B cell (primary cell): ENCODE data around the gene JMJD4. TPM values are rescaled to one million over a fixed set of nuclear protein-coding genes. Genes with fewer than 3 reads are reported as not detected.

Experiments
- ATAC-seq: fragments of 200-7000 bp; cut with Tn5 transposase; one replicate; pipeline ENCODE4 v1.10.0; 2021; ENCODE audit warnings: low read depth, mild to moderate bottlenecking, moderate number of reproducible peaks, moderate library complexity
- CTCF ChIA-PET: fragments of 350-600 bp; sonication (Branson Sonifier 250); formaldehyde crosslinking; loops from one replicate; lab custom pipeline; 2021; ENCODE audit warnings: antibody characterized with exemption, inconsistent platforms; lab: Charles Lee
- POLR2A ChIA-PET: fragments of 350-600 bp; sonication (Branson Sonifier 250); formaldehyde crosslinking; loops from one replicate; lab custom pipeline; 2021; ENCODE audit warnings: antibody characterized with exemption; lab: Charles Lee
- DNase-seq: peaks from one replicate; pipeline ENCODE4 v3.0.0; 2013
- H2AFZ ChIP-seq: 2 replicates; pipeline ENCODE4 v1.6.1; 2012; ENCODE audit warnings: mild to moderate bottlenecking, low read depth, low read length; ENCODE audit not compliant: insufficient read depth, poor library complexity, severe bottlenecking
- H3K27ac ChIP-seq, 2 donors: 1 replicate in 1 of 2; 2 replicates in 1 of 2; pipeline ENCODE4 v1.5.1; 2012 to 2013; ENCODE audit warnings: low read length in 2 of 2, mild to moderate bottlenecking in 2 of 2, moderate library complexity in 1 of 2
- H3K27me3 ChIP-seq, 4 experiments: fragments of 200-600 bp in 1 of 4; sonication (generic) in 1 of 4; replicated peaks in 1 of 4; 1 replicate in 2 of 4; 2 replicates in 2 of 4; pipeline versions ENCODE4 v1.6.1 to v1.7.0; 2013 to 2016; ENCODE audit warnings: low read length in 3 of 4, mild to moderate bottlenecking in 2 of 4, mixed read lengths in 1 of 4, moderate library complexity in 1 of 4; ENCODE audit not compliant: insufficient read depth in 4 of 4, control insufficient read depth in 3 of 4; ENCODE audit errors: control extremely low read depth in 1 of 4
- H3K36me3 ChIP-seq, 2 experiments: replicated peaks in 1 of 2; 1 replicate in 1 of 2; 2 replicates in 1 of 2; pipeline versions ENCODE4 v1.6.1 to v1.7.1; 2013; ENCODE audit warnings: low read length in 1 of 2; ENCODE audit not compliant: insufficient read depth in 2 of 2, control insufficient read depth in 1 of 2; ENCODE audit errors: control extremely low read depth in 1 of 2, extremely low read depth in 1 of 2
- H3K4me1 ChIP-seq, 2 donors: fragments of 200-600 bp in 1 of 2; sonication (generic) in 1 of 2; 1 replicate in 1 of 2; 2 replicates in 1 of 2; pipeline versions ENCODE4 v1.5.1 to v1.6.1; 2013 to 2017; ENCODE audit warnings: low read length in 2 of 2; ENCODE audit not compliant: control insufficient read depth in 2 of 2, insufficient read depth in 2 of 2
- H3K4me2 ChIP-seq: replicated peaks from 2 replicates; pipeline ENCODE3; 2012; ENCODE audit warnings: mild to moderate bottlenecking, low read depth, low read length; ENCODE audit not compliant: poor library complexity, severe bottlenecking
- H3K4me3 ChIP-seq, 5 experiments: fragments of 200-600 bp in 1 of 5; sonication (generic) in 1 of 5; 1 replicate in 3 of 5; 2 replicates in 2 of 5; pipeline versions ENCODE4 v1.5.1 to v1.7.0; 2011 to 2016; ENCODE audit warnings: low read length in 4 of 5, mild to moderate bottlenecking in 4 of 5, low read depth in 2 of 5, control low read depth in 1 of 5, moderate library complexity in 1 of 5; ENCODE audit not compliant: insufficient read depth in 1 of 5; ENCODE audit errors: control extremely low read depth in 1 of 5, extremely low read depth in 1 of 5
- H3K79me2 ChIP-seq: fragments of 200-600 bp; sonication (generic); one replicate; pipeline ENCODE4 v1.6.0; 2016; ENCODE audit warnings: low read length; ENCODE audit not compliant: control insufficient read depth, insufficient read depth
- H3K9ac ChIP-seq: fragments of 200-600 bp; sonication (generic); 2 replicates; pipeline ENCODE4 v1.6.1; 2017; ENCODE audit warnings: mild to moderate bottlenecking, low read length, moderate library complexity
- H3K9me3 ChIP-seq, 3 donors: one replicate each; pipeline versions ENCODE4 v1.6.1 to v1.7.1; 2013; ENCODE audit warnings: low read length in 2 of 3; ENCODE audit not compliant: control insufficient read depth in 2 of 3, insufficient read depth in 1 of 3; ENCODE audit errors: control extremely low read depth in 1 of 3
- H4K20me1 ChIP-seq: 2 replicates; pipeline ENCODE4 v1.6.0; 2012; ENCODE audit warnings: mild to moderate bottlenecking, low read length; ENCODE audit not compliant: insufficient read depth, control insufficient read depth, poor library complexity, severe bottlenecking
- H3K27ac Mint-ChIP-seq: one replicate; pipeline ENCODE4 v1.8.0; 2021; ENCODE audit warnings: mixed read lengths
- H3K27me3 Mint-ChIP-seq: one replicate; pipeline ENCODE4 v1.8.0; 2021; ENCODE audit warnings: mixed read lengths
- H3K4me1 Mint-ChIP-seq: one replicate; pipeline ENCODE4 v1.8.0; 2021; ENCODE audit warnings: mixed read lengths
- H3K4me3 Mint-ChIP-seq: one replicate; pipeline ENCODE4 v1.8.0; 2021; ENCODE audit warnings: mixed read lengths
- H3K9me3 Mint-ChIP-seq: one replicate; pipeline ENCODE4 v1.8.0; 2022; ENCODE audit warnings: mixed read lengths; ENCODE audit not compliant: insufficient read depth
- CTCF ChIP-seq: fragments of 200-600 bp; IDR thresholded peaks from one replicate; pipeline ENCODE4 v1.8.0; 2022; ENCODE audit warnings: antibody characterized with exemption, mild to moderate bottlenecking
- EZH2 ChIP-seq: IDR thresholded peaks from 2 replicates; pipeline ENCODE4 v1.6.1; 2012; ENCODE audit warnings: borderline replicate concordance, low read depth, mild to moderate bottlenecking, moderate library complexity, low read length; ENCODE audit not compliant: insufficient read depth, poor library complexity, severe bottlenecking
- WGBS: methylation state at CpG from one replicate; pipeline ENCODE4 v1.1.5; 2013; ENCODE audit warnings: missing lambda C conversion rate; ENCODE audit not compliant: insufficient coverage; 5-methylcytosine and 5-hydroxymethylcytosine counted together
- intact Hi-C: fragments of 100-400 bp; cut with micrococcal nuclease; formaldehyde crosslinking; loops from one replicate; pipeline ENCODE4 v1.10.0; 2022
- polyA plus RNA-seq: library from polyadenylated mRNA; depleted of rRNA; stranded (reverse); fragments of >200 nt; gene quantifications from 2 replicates; pipeline ENCODE4 v1.2.3, GENCODE V29; 2012
- total RNA-seq, 2 donors: library from RNA; stranded (reverse); fragments of 120-200 nt in 1 of 2; gene quantifications; 1 replicate in 1 of 2; 2 replicates in 1 of 2; pipeline versions ENCODE4 v1.2.3 to v1.2.4, GENCODE V29; 2013 to 2022

The JMJD4 gene
- total and polyA plus RNA-seq, 2 donors (not counting 1 experiment from before 2014, with no cell fraction given) = 29.9 to 30.6 TPM

GRCh38 chr1:227782226-227782625, 47.1 kb upstream of the JMJD4 start:
- CTCF ChIA-PET = no interaction called here
- no peaks in the 10 kb centered on the region for H3K9me3 Mint-ChIP-seq
- POLR2A ChIA-PET = no interaction called here

More at GRCh38 chr1:227782226-227782625, 47.1 kb upstream of the JMJD4 start:
- Mint-ChIP-seq H3K4me3 (no peak overlapping the region), H3K27ac (no peak overlapping the region), H3K27me3 (no peaks in the 10 kb centered on the region), H3K4me1 (peaks cover 16% of the 10 kb centered on the region)
- H3K36me3 ChIP-seq = peaks cover 0 to 17% of the 10 kb centered on the region in 2 experiments
- H4K20me1 ChIP-seq = no peaks in the 10 kb centered on the region
- no peak for TF ChIP-seq CTCF
- TF ChIP-seq EZH2 = no peak
- no peak overlapping the region for H3K4me2 ChIP-seq
- no peaks in the 10 kb centered on the region for H3K79me2 ChIP-seq
- intact Hi-C loops = loop anchor here (10.0 kb wide), 1 partner anchor 703 kb away; the partner anchor contains the start of gene RNF187
- no peaks in the 10 kb centered on the region for H3K27me3 ChIP-seq
- ATAC-seq (no peak), DNase-seq (no peak)
- no peak overlapping the region for H3K27ac ChIP-seq
- peaks cover 0 to 17% (median 0%) of the 10 kb centered on the region in 3 donors for H3K9me3 ChIP-seq
- H3K4me1 ChIP-seq = peaks cover 18 to 22% of the 10 kb centered on the region in 2 donors
- no peak overlapping the region for H3K9ac ChIP-seq
- H2AFZ ChIP-seq = no peak overlapping the region
- H3K4me3 ChIP-seq = no peak overlapping the region
- 94% methylated on average over 4 of the region's 4 CpGs for WGBS
